ENCODE data around the gene CDC42BPA. TPM values are rescaled to one million over a fixed set of nuclear protein-coding genes. Genes with fewer than 3 reads are reported as not detected.

The CDC42BPA gene
- total and polyA plus RNA-seq, 9 of the 15 experiments (the other 6 are each of a cell fraction or from before 2014, with no cell fraction given): 8.0 to 77.5 (median 52.1) TPM

DNA sequence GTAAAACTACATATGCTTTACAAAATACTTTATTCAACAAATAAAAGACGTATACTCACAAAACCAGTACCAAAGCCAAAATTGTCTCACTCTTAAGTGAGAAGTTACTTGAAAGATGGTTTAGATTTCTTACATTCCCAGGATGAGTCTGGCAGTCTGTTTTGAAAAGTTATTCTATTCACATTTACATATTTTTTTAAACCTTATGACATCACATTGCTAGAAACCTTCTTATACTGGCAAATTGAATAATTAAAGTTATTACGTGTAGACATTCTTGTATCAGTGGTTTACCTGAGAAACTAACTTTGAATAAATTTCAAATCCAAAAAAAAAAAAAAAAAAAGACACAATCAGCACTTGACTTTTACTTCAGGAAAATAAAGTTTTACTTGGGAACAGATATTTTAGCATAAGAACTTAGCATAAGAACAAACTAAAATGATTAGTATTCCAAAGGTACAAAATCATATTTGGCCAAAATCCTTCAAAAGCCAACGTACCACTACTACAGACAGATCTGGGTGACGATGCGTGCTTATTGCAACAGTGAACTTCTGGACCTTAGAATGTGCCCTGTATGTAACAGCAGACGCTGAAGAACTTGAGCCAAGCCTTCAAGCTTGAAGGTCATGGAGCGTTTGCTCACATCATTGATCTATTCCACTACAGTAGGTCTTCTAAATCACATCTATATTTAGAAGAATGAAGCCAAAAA is 2.5 kb downstream of the CDC42BPA start (continued):
- peak; percentile 33 for TF ChIP-seq TAF1 (IDR thresholded peaks at IDR 0.05; ENCODE audit: control insufficient read depth, extremely low read depth, insufficient read depth, low read length, severe bottlenecking)
- no peak for TF ChIP-seq RHOXF2B (CRISPR knock-in tag; conservative IDR thresholded peaks at IDR 0.05)
- TF ChIP-seq, protein P1, sequence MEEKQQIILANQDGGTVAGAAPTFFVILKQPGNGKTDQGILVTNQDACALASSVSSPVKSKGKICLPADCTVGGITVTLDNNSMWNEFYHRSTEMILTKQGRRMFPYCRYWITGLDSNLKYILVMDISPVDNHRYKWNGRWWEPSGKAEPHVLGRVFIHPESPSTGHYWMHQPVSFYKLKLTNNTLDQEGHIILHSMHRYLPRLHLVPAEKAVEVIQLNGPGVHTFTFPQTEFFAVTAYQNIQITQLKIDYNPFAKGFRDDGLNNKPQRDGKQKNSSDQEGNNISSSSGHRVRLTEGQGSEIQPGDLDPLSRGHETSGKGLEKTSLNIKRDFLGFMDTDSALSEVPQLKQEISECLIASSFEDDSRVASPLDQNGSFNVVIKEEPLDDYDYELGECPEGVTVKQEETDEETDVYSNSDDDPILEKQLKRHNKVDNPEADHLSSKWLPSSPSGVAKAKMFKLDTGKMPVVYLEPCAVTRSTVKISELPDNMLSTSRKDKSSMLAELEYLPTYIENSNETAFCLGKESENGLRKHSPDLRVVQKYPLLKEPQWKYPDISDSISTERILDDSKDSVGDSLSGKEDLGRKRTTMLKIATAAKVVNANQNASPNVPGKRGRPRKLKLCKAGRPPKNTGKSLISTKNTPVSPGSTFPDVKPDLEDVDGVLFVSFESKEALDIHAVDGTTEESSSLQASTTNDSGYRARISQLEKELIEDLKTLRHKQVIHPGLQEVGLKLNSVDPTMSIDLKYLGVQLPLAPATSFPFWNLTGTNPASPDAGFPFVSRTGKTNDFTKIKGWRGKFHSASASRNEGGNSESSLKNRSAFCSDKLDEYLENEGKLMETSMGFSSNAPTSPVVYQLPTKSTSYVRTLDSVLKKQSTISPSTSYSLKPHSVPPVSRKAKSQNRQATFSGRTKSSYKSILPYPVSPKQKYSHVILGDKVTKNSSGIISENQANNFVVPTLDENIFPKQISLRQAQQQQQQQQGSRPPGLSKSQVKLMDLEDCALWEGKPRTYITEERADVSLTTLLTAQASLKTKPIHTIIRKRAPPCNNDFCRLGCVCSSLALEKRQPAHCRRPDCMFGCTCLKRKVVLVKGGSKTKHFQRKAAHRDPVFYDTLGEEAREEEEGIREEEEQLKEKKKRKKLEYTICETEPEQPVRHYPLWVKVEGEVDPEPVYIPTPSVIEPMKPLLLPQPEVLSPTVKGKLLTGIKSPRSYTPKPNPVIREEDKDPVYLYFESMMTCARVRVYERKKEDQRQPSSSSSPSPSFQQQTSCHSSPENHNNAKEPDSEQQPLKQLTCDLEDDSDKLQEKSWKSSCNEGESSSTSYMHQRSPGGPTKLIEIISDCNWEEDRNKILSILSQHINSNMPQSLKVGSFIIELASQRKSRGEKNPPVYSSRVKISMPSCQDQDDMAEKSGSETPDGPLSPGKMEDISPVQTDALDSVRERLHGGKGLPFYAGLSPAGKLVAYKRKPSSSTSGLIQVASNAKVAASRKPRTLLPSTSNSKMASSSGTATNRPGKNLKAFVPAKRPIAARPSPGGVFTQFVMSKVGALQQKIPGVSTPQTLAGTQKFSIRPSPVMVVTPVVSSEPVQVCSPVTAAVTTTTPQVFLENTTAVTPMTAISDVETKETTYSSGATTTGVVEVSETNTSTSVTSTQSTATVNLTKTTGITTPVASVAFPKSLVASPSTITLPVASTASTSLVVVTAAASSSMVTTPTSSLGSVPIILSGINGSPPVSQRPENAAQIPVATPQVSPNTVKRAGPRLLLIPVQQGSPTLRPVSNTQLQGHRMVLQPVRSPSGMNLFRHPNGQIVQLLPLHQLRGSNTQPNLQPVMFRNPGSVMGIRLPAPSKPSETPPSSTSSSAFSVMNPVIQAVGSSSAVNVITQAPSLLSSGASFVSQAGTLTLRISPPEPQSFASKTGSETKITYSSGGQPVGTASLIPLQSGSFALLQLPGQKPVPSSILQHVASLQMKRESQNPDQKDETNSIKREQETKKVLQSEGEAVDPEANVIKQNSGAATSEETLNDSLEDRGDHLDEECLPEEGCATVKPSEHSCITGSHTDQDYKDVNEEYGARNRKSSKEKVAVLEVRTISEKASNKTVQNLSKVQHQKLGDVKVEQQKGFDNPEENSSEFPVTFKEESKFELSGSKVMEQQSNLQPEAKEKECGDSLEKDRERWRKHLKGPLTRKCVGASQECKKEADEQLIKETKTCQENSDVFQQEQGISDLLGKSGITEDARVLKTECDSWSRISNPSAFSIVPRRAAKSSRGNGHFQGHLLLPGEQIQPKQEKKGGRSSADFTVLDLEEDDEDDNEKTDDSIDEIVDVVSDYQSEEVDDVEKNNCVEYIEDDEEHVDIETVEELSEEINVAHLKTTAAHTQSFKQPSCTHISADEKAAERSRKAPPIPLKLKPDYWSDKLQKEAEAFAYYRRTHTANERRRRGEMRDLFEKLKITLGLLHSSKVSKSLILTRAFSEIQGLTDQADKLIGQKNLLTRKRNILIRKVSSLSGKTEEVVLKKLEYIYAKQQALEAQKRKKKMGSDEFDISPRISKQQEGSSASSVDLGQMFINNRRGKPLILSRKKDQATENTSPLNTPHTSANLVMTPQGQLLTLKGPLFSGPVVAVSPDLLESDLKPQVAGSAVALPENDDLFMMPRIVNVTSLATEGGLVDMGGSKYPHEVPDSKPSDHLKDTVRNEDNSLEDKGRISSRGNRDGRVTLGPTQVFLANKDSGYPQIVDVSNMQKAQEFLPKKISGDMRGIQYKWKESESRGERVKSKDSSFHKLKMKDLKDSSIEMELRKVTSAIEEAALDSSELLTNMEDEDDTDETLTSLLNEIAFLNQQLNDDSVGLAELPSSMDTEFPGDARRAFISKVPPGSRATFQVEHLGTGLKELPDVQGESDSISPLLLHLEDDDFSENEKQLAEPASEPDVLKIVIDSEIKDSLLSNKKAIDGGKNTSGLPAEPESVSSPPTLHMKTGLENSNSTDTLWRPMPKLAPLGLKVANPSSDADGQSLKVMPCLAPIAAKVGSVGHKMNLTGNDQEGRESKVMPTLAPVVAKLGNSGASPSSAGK (IDR thresholded peaks at IDR 0.05): no peak
- no peak for TF ChIP-seq ZSCAN29 (IDR thresholded peaks at IDR 0.05)
- TF ChIP-seq ZNF217 (CRISPR knock-in tag; IDR thresholded peaks at IDR 0.05): no peak
- TF ChIP-seq ZNF766 (CRISPR knock-in tag; conservative IDR thresholded peaks at IDR 0.05): no peak
- TF ChIP-seq, protein P2, sequence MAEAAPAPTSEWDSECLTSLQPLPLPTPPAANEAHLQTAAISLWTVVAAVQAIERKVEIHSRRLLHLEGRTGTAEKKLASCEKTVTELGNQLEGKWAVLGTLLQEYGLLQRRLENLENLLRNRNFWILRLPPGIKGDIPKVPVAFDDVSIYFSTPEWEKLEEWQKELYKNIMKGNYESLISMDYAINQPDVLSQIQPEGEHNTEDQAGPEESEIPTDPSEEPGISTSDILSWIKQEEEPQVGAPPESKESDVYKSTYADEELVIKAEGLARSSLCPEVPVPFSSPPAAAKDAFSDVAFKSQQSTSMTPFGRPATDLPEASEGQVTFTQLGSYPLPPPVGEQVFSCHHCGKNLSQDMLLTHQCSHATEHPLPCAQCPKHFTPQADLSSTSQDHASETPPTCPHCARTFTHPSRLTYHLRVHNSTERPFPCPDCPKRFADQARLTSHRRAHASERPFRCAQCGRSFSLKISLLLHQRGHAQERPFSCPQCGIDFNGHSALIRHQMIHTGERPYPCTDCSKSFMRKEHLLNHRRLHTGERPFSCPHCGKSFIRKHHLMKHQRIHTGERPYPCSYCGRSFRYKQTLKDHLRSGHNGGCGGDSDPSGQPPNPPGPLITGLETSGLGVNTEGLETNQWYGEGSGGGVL (CRISPR knock-in tag; IDR thresholded peaks at IDR 0.05): no peak
- TF ChIP-seq EP400 (IDR thresholded peaks at IDR 0.05): 0 out of 2 replicates have a peak, but pooled peaks have one; percentile 36
- TF ChIP-seq PRPF4 (IDR thresholded peaks at IDR 0.05; ENCODE audit: insufficient read depth, low read depth, low read length, poor library complexity, severe bottlenecking): no peak
- TF ChIP-seq DNMT1 (IDR thresholded peaks at IDR 0.05): 0 out of 2 replicates have a peak, but pooled peaks have one; percentile 30
- no peak for TF ChIP-seq EZH2 (IDR thresholded peaks at IDR 0.05; ENCODE audit: borderline replicate concordance, low read depth, low read length)
- TF ChIP-seq, protein P3, sequence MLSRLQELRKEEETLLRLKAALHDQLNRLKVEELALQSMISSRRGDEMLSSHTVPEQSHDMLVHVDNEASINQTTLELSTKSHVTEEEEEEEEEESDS (CRISPR knock-in tag; IDR thresholded peaks at IDR 0.05): no peak
- no peak for TF ChIP-seq POLR2H (tag; IDR thresholded peaks at IDR 0.05; ENCODE audit: low read depth)
